Trophoblast cell (in vitro differentiated cells and primary cell): Measurements from ENCODE around the gene KSR1.

Experiments
- DNase-seq, 2 donors: peaks; one replicate each; pipeline ENCODE4 v3.0.0-alpha.2; 2016
- H2AFZ ChIP-seq: 2 replicates; pipeline ENCODE4 v1.6.1; 2013; ENCODE audit warnings: low read length, moderate library complexity, mild to moderate bottlenecking; ENCODE audit not compliant: insufficient read depth, poor library complexity
- H2AK5ac ChIP-seq: 2 replicates; pipeline ENCODE4 v1.6.1; 2013; ENCODE audit warnings: mild to moderate bottlenecking, low read length
- H2BK120ac ChIP-seq: 2 replicates; pipeline ENCODE4 v1.6.1; 2013; ENCODE audit warnings: low read length, mild to moderate bottlenecking, moderate library complexity; ENCODE audit not compliant: insufficient read depth, poor library complexity
- H2BK12ac ChIP-seq: 2 replicates; pipeline ENCODE4 v1.6.1; 2013; ENCODE audit warnings: mild to moderate bottlenecking, low read length, moderate library complexity
- H2BK5ac ChIP-seq: 2 replicates; pipeline ENCODE4 v1.6.1; 2013; ENCODE audit warnings: low read length, low read depth, moderate library complexity, mild to moderate bottlenecking; ENCODE audit not compliant: poor library complexity
- H3K14ac ChIP-seq: 2 replicates; pipeline ENCODE4 v1.6.1; 2013; ENCODE audit warnings: mild to moderate bottlenecking, low read length
- H3K18ac ChIP-seq: 2 replicates; pipeline ENCODE4 v1.6.1; 2013; ENCODE audit warnings: mild to moderate bottlenecking, low read length
- H3K23ac ChIP-seq: 2 replicates; pipeline ENCODE4 v1.6.1; 2013; ENCODE audit warnings: low read length
- H3K27ac ChIP-seq: 2 replicates; pipeline ENCODE4 v1.5.1; 2013; ENCODE audit warnings: low read depth, mild to moderate bottlenecking, inconsistent platforms, low read length, moderate library complexity
- H3K27me3 ChIP-seq: 2 replicates; pipeline ENCODE4 v1.6.1; 2013; ENCODE audit warnings: inconsistent platforms, mild to moderate bottlenecking, low read length, moderate library complexity; ENCODE audit not compliant: insufficient read depth
- H3K36me3 ChIP-seq, 2 experiments: 1 replicate in 1 of 2; 2 replicates in 1 of 2; pipeline ENCODE4 v1.6.1; 2013; ENCODE audit warnings: low read length in 2 of 2, mild to moderate bottlenecking in 2 of 2, moderate library complexity in 1 of 2; ENCODE audit not compliant: insufficient read depth in 2 of 2, control insufficient read depth in 1 of 2
- H3K4ac ChIP-seq: 2 replicates; pipeline ENCODE4 v1.6.1; 2013; ENCODE audit warnings: low read depth, mild to moderate bottlenecking, low read length, moderate library complexity
- H3K4me1 ChIP-seq, 2 experiments: 1 replicate in 1 of 2; 2 replicates in 1 of 2; pipeline ENCODE4 v1.6.1; 2013; ENCODE audit warnings: low read length in 2 of 2, mild to moderate bottlenecking in 2 of 2, moderate library complexity in 1 of 2; ENCODE audit not compliant: insufficient read depth in 2 of 2, control insufficient read depth in 1 of 2
- H3K4me2 ChIP-seq: 2 replicates; pipeline ENCODE4 v1.6.1; 2013; ENCODE audit warnings: inconsistent platforms, mild to moderate bottlenecking, low read length, moderate library complexity
- H3K4me3 ChIP-seq: 2 replicates; pipeline ENCODE4 v1.5.1; 2013; ENCODE audit warnings: mild to moderate bottlenecking, low read depth, low read length, inconsistent platforms
- H3K79me1 ChIP-seq: one replicate; pipeline ENCODE4 v1.6.1; 2013; ENCODE audit warnings: low read length
- H3K79me2 ChIP-seq: 2 replicates; pipeline ENCODE4 v1.6.1; 2013; ENCODE audit warnings: low read length, mild to moderate bottlenecking; ENCODE audit not compliant: control insufficient read depth, insufficient read depth, poor library complexity
- H3K9ac ChIP-seq: 2 replicates; pipeline ENCODE4 v1.6.1; 2013; ENCODE audit warnings: mild to moderate bottlenecking, low read length
- H3K9me3 ChIP-seq: 2 replicates; pipeline ENCODE4 v1.6.1; 2013; ENCODE audit warnings: low read depth, mild to moderate bottlenecking, control low read depth, inconsistent platforms, low read length; ENCODE audit not compliant: insufficient read depth
- H4K12ac ChIP-seq: 2 replicates; pipeline ENCODE4 v1.6.1; 2013; ENCODE audit warnings: low read depth, mild to moderate bottlenecking, low read length, moderate library complexity
- H4K8ac ChIP-seq: 2 replicates; pipeline ENCODE4 v1.6.1; 2013; ENCODE audit warnings: low read depth, mild to moderate bottlenecking, low read length, moderate library complexity
- H4K91ac ChIP-seq: one replicate; pipeline ENCODE4 v1.6.1; 2013; ENCODE audit warnings: low read depth, mild to moderate bottlenecking, low read length, moderate library complexity
- WGBS: extraction: QIAGEN DNeasy Blood & Tissue Kit; methylation state at CpG from one replicate; pipeline ENCODE4 v1.1.7; 2013; ENCODE audit warnings: missing lambda C conversion rate; ENCODE audit not compliant: insufficient read length, insufficient coverage; ENCODE audit errors: extremely low coverage; 5-methylcytosine and 5-hydroxymethylcytosine counted together

The KSR1 gene

GRCh38 chr17:27415120-27415795 is 41.0 kb upstream of the KSR1 start:
- no peak overlapping the region for H4K12ac ChIP-seq
- no peak overlapping the region for H4K91ac ChIP-seq
- no peak overlapping the region for H4K8ac ChIP-seq
- DNase-seq: no peak
- no peaks in the 10 kb centered on the region for H3K27me3 ChIP-seq
- no peak overlapping the region for H3K9ac ChIP-seq
- no peak overlapping the region for H3K23ac ChIP-seq
- H3K14ac ChIP-seq: no peak overlapping the region
- no CpG with 5 or more reads among the region's 6 CpGs for WGBS
- H2AFZ ChIP-seq: no peak overlapping the region
- no peak overlapping the region for H2BK5ac ChIP-seq
- no peaks in the 10 kb centered on the region for H3K4me1 ChIP-seq
- H2BK120ac ChIP-seq: no peak overlapping the region
- no peaks in the 10 kb centered on the region for H3K79me1 ChIP-seq
- H2BK12ac ChIP-seq: no peak overlapping the region
- no peak overlapping the region for H3K18ac ChIP-seq
- H3K4me3 ChIP-seq: no peak overlapping the region
- no peak overlapping the region for H3K4ac ChIP-seq
- H3K79me2 ChIP-seq: no peaks in the 10 kb centered on the region
- H3K27ac ChIP-seq: no peak overlapping the region
- H3K9me3 ChIP-seq: no peaks in the 10 kb centered on the region
- no peak overlapping the region for H2AK5ac ChIP-seq
- H3K4me2 ChIP-seq: no peak overlapping the region
- H3K36me3 ChIP-seq: no peaks in the 10 kb centered on the region

GRCh38 chr17:27417596-27418365 is 38.5 kb upstream of the KSR1 start:
- Histone ChIP-seq H3K4ac (no peak overlapping the region), H4K91ac (no peak overlapping the region), H4K12ac (no peak overlapping the region), H3K23ac (no peak overlapping the region), H3K9ac (no peak overlapping the region), H3K36me3 (no peaks in the 10 kb centered on the region), H4K8ac (no peak overlapping the region), H3K27ac (no peak overlapping the region), H2BK120ac (no peak overlapping the region), H2BK12ac (no peak overlapping the region), H3K79me2 (no peaks in the 10 kb centered on the region), H3K4me1 (no peaks in the 10 kb centered on the region), H3K18ac (no peak overlapping the region), H2AFZ (no peak overlapping the region), H2AK5ac (no peak overlapping the region), H3K9me3 (no peaks in the 10 kb centered on the region), H3K27me3 (no peaks in the 10 kb centered on the region), H3K79me1 (no peaks in the 10 kb centered on the region), H2BK5ac (no peak overlapping the region), H3K4me2 (no peak overlapping the region), H3K14ac (no peak overlapping the region), H3K4me3 (no peak overlapping the region)
- DNase-seq: no peak
- no CpG with 5 or more reads among the region's 13 CpGs for WGBS

- Histone ChIP-seq H2BK5ac (no peak overlapping the region), H3K4ac (no peak overlapping the region), H3K9me3 (no peaks in the 10 kb centered on the region), H4K8ac (no peak overlapping the region), H3K4me3 (no peak overlapping the region), H2BK12ac (no peak overlapping the region), H3K18ac (no peak overlapping the region), H3K4me1 (no peaks in the 10 kb centered on the region), H4K12ac (no peak overlapping the region), H3K14ac (no peak overlapping the region), H3K9ac (no peak overlapping the region), H4K91ac (no peak overlapping the region), H3K27ac (no peak overlapping the region), H3K79me2 (no peaks in the 10 kb centered on the region), H2AFZ (no peak overlapping the region), H2AK5ac (no peak overlapping the region), H2BK120ac (no peak overlapping the region), H3K4me2 (no peak overlapping the region), H3K23ac (no peak overlapping the region), H3K27me3 (no peaks in the 10 kb centered on the region), H3K79me1 (no peaks in the 10 kb centered on the region), H3K36me3 (no peaks in the 10 kb centered on the region)
- DNase-seq: no peak
- no CpG with 5 or more reads among the region's 3 CpGs for WGBS
Observed at GRCh38 chr17:27418366-27418615, 38.0 kb upstream of the KSR1 start.

GRCh38 chr17:27419156-27419555 is 37.1 kb upstream of the KSR1 start:
- Histone ChIP-seq H3K4me1 (no peaks in the 10 kb centered on the region), H3K36me3 (no peaks in the 10 kb centered on the region), H2AK5ac (no peak overlapping the region), H3K18ac (no peak overlapping the region), H4K91ac (no peak overlapping the region), H3K9me3 (no peaks in the 10 kb centered on the region), H3K4ac (no peak overlapping the region), H4K12ac (no peak overlapping the region), H3K23ac (no peak overlapping the region), H3K79me1 (no peaks in the 10 kb centered on the region), H2BK5ac (no peak overlapping the region), H2AFZ (no peak overlapping the region), H3K4me3 (no peak overlapping the region), H3K14ac (no peak overlapping the region), H2BK12ac (no peak overlapping the region), H3K79me2 (no peaks in the 10 kb centered on the region), H2BK120ac (no peak overlapping the region), H3K9ac (no peak overlapping the region), H4K8ac (no peak overlapping the region), H3K4me2 (no peak overlapping the region), H3K27me3 (no peaks in the 10 kb centered on the region), H3K27ac (no peak overlapping the region)
- DNase-seq: no peak
- WGBS: no CpG with 5 or more reads among the region's 4 CpGs
